Activated CD4-positive, alpha-beta T cell treated with anti-CD3 and anti-CD28 coated beads, Interleukin-2, amount 50 U/mL, for 1 hour (primary cell): ENCODE results near the gene ADGRA1.

Source experiments
- DNase-seq: peaks from one replicate; pipeline ENCODE4 v3.0.0-alpha.2; 2020

The ADGRA1 gene

DNA sequence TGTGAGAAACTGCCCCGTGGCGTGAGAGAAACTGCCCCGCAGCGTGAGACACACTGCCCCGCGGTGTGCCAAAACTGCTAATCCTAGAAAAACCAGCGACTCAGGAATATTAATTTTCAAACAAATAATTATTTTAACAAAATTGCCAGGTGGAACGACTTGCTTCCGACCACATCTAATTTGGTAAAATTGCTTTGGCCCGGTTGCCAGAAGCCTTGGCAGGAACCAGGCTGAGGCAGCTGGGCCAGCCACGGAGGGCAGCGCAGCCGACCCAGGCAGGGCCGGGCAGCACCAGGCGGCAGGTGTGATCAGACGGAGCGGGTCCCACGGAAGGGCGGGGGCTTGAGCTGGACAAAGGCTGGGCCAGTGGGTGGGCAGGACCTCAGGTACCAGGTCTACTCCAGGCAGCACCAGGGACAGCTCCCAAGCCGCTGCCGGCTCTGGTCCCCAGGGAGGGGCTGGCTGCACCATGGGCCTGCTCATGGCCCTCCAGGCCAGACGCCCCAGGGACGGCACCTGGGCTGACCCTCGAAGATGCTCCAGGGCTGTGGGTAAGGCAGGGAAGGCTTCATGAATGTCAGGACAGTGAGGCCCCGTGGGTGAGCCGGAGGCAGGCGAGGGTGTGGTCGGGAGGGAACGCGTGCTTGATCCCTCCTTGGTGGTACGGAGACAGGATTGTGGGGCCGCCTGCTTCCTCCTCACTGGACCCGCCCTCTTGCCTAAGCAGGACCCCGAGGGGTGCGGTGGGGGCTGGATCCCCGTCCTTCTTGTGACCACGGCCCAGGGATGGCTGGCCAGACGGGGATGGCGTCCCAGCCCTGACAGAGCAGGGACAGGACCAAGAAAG, 7.7 kb upstream of the ADGRA1 start:
- DNase-seq, result no peak

DNA sequence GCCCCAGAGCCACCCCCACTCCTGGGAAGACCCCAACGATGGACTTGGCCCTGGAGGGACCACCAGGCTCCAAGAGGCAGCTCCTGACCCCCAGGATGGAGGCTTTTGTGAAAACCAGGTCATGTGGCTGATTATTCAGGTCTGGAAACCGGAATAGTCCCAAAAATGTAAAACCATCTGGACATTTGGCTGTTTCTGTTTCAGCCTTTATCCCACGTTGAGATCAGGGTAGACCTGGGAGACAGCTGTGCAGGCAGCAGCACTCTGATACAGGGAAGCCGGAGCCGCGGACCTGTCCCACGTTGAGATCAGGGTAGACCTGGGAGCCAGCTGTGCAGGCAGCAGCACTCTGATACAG, 7.1 kb upstream of the ADGRA1 start:
- no peak for DNase-seq

- no peak for DNase-seq
Observed at GRCh38 chr10:133081636-133082035, 6.1 kb upstream of the ADGRA1 start.

- DNase-seq, result no peak
Observed at GRCh38 chr10:133082685-133083421, 4.9 kb upstream of the ADGRA1 start.

- no peak for DNase-seq
Observed at GRCh38 chr10:133083422-133084100, 4.2 kb upstream of the ADGRA1 start.

DNA sequence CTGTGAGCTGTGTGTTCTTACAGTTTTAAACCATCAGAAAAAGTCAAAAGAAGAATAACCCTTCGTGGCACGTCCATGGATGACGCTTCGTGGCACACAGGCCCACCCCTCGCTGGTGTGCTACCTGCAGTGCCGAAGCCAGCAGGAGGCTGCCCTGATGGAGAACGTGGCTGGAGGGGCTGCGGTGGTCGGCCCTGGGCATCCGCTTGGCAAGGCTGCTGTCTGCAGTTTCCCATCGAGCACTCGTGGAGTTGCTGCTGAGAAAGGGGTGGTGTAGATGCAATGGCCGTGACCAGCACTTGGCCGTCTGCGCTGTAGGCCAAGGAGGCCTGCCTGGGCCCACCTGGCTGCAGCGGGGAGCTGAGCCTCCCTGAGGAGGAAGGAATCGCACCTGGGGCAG, 3.2 kb upstream of the ADGRA1 start:
- no peak for DNase-seq

DNA sequence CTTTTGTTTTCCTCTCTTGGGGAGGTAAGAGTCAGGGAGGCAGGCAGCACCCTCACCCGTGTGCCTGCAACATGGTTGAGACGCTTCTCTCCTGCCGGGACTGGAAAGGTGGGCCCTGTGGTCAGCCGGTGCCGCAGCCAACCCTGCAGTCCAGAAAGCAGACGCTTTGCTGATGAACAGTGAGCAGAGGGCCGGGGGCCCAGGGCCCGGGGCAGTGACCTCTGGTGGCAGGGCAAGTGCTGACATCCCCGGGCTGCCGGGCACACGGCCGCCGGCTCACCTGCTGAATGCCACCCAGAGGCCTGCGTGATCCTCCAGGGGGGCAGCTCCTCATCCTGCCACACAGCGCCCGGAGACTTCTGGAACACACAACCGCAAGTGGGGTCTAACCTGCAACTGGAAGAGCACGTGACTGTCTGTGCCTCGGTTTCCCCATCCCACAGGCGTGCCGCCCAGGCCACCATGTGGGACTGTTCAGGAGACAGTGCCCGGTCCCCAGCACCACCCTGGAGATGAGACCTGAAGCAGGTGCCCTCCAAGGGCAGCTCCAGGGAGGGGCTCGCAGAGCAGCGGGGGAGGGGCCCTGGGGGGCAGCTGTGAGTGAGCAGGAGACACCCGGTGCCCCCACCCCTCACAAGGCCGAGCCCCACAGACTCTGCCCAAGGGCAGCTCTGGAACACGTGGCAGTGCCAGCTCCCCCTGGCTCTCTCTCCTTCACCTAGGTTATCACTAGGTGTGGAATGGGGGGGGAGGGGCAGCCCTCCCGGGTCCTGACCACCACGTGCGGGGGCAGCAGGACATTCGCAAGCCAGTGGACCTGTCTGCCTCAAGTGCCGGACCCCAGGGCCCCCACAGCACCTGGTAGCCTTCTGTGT, 2.2 kb upstream of the ADGRA1 start:
- no peak for DNase-seq

DNA sequence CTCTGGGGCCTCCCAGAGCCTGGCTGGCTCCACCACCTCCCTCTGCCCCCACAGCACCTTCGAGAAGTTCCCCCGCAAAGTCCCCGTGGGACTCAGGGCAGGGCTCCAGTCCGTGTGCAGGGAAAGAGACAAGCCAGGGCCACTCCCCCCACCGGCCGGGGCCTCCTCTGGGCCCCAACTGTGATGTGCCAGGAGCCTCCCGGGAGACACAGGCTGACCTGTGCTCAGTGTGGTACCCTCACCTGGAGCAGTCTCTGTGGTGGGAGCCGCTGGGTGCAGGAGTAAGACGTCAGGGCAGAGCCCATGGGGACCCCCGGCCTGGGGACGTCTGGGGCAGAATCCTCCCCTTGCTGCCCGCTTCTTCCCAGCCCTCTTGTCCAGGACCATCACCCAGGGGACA, 1.5 kb upstream of the ADGRA1 start:
- no peak for DNase-seq

DNA sequence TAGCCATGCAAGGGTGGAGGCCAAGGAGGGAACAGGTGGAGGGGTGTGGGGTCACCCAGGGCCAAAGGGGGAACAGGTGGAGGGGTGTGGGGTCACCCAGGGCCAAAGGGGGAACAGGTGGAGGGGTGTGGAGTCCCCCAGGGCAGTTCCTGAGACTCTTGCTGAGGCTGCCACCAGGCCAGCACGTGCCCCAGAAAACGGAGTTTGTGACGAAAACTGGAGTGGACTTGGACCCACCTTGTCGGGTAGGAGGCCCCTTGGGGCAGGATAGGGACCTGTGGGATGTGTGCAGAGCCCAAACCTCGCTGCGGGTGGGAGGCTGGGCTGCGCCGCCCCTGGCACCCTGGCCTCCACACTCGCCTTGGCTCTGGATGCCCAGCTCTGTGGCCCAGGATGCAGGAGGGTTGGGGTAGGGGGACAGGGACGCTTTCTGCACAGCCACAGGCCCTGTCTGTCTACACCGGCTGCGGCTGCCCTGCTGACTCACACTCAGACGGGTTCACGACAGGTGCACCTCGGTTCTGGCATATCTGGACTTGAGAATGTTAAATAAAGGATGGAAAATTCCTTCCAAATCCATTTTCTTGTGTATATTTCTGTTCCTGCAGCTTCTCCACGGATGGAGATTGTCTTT, 562 bp upstream of the ADGRA1 start:
- DNase-seq, result no peak

- no peak for DNase-seq
Observed at GRCh38 chr10:133088179-133088955, 643 bp downstream of the ADGRA1 start.

DNA sequence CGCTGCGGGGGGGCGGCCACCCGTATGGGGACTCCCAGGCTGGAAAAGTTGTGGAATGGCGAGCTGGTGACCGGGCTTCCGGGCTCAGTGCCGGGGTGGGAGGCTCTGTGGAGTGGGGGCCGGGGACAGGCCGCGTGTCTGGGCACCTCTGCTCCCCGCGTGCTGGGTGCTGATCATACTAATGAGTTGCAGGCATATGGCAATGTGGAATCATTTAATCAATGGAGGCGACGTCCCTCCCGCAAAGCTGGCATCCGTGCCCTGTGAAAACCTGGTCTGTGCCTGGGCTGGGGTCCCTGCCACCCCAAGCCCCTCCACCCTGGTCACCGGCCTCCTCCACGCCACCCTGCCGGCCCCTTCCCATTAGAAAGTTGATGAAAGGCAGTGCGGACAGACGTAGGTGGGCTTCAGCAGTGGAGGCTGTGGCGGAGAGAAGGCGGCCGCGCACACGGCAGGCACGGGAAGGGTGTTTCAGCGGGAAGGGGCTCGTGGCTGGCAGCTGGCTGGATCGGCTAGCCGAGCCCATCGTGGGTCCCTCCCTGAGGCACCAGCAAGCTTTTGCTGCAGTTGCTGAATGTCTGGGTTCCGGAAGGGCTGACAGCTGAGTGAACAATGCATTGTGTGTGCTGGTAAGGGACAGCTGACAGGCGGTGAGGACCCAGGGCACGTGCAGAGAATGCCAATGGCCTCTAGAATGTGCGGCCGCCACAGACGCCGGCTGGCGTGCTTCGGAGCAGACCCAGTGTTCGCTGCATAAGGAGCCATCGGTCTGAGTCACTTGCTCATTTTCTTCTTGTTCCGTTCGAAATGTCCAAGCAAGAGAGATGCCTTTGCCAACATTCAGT, 1.5 kb downstream of the ADGRA1 start:
- no peak for DNase-seq

DNA sequence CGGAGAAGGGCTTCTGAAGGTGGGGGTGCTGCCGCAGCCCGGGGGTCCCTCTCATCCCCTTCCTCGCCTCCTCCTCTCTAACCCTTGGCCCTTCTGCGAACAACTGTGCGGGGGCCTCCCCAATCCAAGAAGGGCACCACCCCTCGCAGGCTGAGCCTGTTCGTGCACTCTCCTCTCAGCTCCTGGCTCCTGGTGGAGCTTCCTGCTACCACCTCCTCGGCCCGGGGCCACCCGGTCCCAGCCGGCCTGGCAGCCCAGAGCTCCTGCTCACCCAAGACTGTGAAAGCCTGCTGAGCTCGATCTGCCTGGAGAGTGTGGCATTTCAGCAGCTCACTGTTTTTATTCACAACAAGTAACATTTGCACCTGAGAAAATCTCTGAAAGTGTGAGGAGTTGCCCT, 2.4 kb downstream of the ADGRA1 start:
- DNase-seq, result no peak

- no peak for DNase-seq
Observed at GRCh38 chr10:133090654-133091053, 2.9 kb downstream of the ADGRA1 start.

DNA sequence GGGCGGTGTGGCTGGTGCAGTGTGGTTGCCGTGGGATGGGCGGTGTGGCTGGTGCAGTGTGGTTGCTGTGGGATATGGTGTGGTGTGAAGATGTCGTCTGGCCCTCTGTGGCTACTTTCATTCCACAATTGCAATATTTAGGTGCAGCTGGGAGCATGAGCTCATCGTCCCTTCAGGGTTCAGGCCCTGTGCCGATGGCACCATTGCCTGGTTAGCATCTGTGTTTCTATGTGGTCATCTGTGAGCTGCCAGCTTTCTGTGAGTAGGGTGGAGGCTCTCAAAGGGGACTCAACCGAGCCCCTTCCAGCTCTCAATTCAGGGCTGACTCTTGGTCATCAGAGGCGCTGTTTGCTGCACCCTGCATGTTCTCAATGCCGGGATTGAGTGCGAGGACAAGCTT, 3.6 kb downstream of the ADGRA1 start:
- no peak for DNase-seq

- DNase-seq, result no peak
Observed at GRCh38 chr10:133093291-133093690, 5.6 kb downstream of the ADGRA1 start.

- DNase-seq, result no peak
Observed at GRCh38 chr10:133094286-133094685, 6.6 kb downstream of the ADGRA1 start.

DNA sequence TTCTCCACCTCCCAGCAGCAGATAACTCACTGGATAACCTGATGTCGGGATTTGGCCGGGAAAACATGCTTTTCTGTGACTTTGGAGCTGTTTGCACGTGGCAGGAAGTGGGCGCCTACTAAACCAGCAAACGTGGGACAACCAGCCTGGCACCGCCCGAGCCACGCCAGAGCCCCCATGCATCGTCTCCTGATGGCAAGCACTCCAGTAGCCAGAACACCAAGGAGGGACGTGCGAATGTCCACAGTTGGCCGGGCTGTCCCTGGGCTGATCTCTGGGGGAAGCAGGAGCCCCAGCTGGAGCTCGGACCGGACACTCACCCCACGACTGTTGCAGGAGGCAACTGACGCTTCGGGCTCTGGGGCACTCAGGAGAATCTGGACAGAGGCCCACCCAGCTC, 7.1 kb downstream of the ADGRA1 start:
- DNase-seq, result no peak

GRCh38 chr10:133095586-133095985, 7.9 kb downstream of the ADGRA1 start:
- no peak for DNase-seq

DNA sequence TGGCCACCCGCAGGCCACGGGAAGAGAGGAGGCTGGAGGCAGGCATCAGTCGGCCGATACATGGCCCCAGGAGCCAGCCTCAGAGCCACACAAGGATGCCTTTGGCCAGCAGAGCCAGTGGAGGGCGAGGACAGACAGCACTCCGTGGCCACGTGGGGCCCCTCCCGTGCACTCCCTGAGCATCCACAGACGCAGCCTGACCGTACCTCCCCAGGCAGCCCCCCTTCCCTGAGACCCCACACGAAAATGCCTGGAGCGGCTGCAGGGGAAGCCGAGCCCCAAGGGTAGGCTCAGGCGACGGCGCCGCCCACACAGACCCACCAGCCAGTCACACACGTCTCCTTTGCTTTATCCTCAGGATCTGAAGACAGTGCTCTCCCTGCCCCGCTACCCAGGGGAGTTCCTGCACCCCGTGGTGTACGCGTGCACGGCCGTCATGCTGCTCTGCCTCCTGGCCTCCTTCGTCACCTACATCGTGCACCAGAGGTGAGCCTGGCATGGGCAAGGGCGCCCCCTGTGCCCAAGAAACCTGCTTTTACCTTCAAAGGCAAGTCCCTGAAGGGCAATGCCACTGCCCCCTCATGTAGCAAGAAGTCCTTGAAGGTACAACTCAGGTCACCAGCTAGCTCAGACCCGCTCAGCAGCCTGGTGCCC, 9.0 kb downstream of the ADGRA1 start:
- DNase-seq, result no peak

DNA sequence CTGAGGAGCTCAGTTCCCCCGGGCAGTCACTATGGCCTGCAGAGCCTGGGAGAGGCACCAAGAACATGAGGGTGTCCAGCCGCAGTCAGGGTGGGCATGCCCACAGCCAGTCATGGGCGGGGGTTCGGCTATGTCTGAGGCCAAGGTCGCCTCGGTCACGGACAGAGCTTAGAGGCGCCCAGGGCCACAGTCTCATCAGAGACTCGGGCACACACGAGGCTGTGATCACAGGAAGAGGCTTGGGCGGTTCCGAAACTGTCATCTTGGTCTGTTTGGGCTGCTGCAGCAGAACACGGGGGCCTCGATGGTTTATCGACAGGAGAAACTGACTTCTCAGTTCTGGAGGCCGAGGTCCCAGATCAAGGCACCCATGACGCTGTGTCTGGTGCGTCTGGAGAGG, 9.7 kb downstream of the ADGRA1 start:
- no peak for DNase-seq
